B cell (primary cell): Measurements from ENCODE around the gene TF.

Experiments used
- CTCF ChIP-seq: fragments of 200-600 bp; IDR thresholded peaks from one replicate; pipeline ENCODE4 v1.8.0; 2022; ENCODE audit warnings: antibody characterized with exemption, mild to moderate bottlenecking
- EZH2 ChIP-seq: IDR thresholded peaks from 2 replicates; pipeline ENCODE4 v1.6.1; 2012; ENCODE audit warnings: borderline replicate concordance, low read depth, mild to moderate bottlenecking, moderate library complexity, low read length; ENCODE audit not compliant: insufficient read depth, poor library complexity, severe bottlenecking

GRCh38 chr3:133805384-133805701 lies 59.1 kb downstream of the TF start:
- no peak for TF ChIP-seq CTCF
- TF ChIP-seq EZH2, result no peak
